ENCODE data around the gene NINL. TPM values are rescaled to one million over a fixed set of nuclear protein-coding genes. Genes with fewer than 3 reads are reported as not detected.

Gene NINL
- total and polyA plus RNA-seq, 2 of the 8 experiments (the other 6 are each of a cell fraction or from before 2014, with no cell fraction given): 15.3 to 30.0 TPM

- TF ChIP-seq GTF2F1 (IDR thresholded peaks at IDR 0.05; ENCODE audit: borderline replicate concordance, low read depth, low read length) (no peak), ZNF274 (IDR thresholded peaks at IDR 0.05; ENCODE audit: borderline replicate concordance, extremely low read depth, low read length) (no peak), SUZ12 (IDR thresholded peaks at IDR 0.05; ENCODE audit: low read length) (no peak), EP300 (IDR thresholded peaks at IDR 0.05; ENCODE audit: borderline replicate concordance in 1 of 2, low read depth in 2 of 2, low read length in 2 of 2) (no peak), SRF (IDR thresholded peaks at IDR 0.05; ENCODE audit: low read depth, low read length) (no peak), TBP (IDR thresholded peaks at IDR 0.05; ENCODE audit: low read depth, low read length) (no peak)
These were observed 126.1 kb downstream of the NINL start (continued) for GRCh38 chr20:25459111-25459830.
